DOHH2 (cell line): ENCODE measurements around the gene NOS3.

Source experiments
- H3F3A ChIP-seq: fragments of 200-600 bp; sonication (generic), shearing (Covaris generic); 2 replicates; pipeline ENCODE4 v1.6.0; 2016; ENCODE audit warnings: antibody characterized with exemption, mild to moderate bottlenecking; ENCODE audit not compliant: control insufficient read depth, insufficient read depth
- H3K27ac ChIP-seq: fragments of 200-600 bp; sonication (generic); 2 replicates; pipeline ENCODE4 v1.5.1; 2014; ENCODE audit warnings: low read depth, mild to moderate bottlenecking, low read length, moderate library complexity
- H3K27me3 ChIP-seq: fragments of 200-600 bp; sonication (generic); 2 replicates; pipeline ENCODE4 v1.6.1; 2014; ENCODE audit warnings: mild to moderate bottlenecking, low read length, mixed read lengths; ENCODE audit not compliant: control insufficient read depth
- H3K36me3 ChIP-seq: fragments of 200-600 bp; sonication (generic); 2 replicates; pipeline ENCODE4 v1.6.1; 2014; ENCODE audit warnings: mild to moderate bottlenecking, low read length, moderate library complexity, mixed read lengths; ENCODE audit not compliant: control insufficient read depth
- H3K4me1 ChIP-seq: fragments of 200-600 bp; sonication (generic); 2 replicates; pipeline ENCODE4 v1.6.1; 2014; ENCODE audit warnings: mild to moderate bottlenecking, low read length, mixed read lengths; ENCODE audit not compliant: control insufficient read depth
- H3K4me2 ChIP-seq: fragments of 200-600 bp; sonication (generic); 2 replicates; pipeline ENCODE4 v1.6.0; 2014; ENCODE audit warnings: mild to moderate bottlenecking, low read length, moderate library complexity
- H3K4me3 ChIP-seq: fragments of 200-600 bp; sonication (generic); 2 replicates; pipeline ENCODE4 v1.5.1; 2014; ENCODE audit warnings: mild to moderate bottlenecking, low read length, mixed read lengths
- H3K79me2 ChIP-seq: fragments of 200-600 bp; sonication (generic); 2 replicates; pipeline ENCODE4 v1.6.1; 2014; ENCODE audit warnings: mild to moderate bottlenecking, low read length, mixed read lengths; ENCODE audit not compliant: control insufficient read depth
- H3K9me2 ChIP-seq: fragments of 200-600 bp; sonication (generic); replicated peaks from 2 replicates; pipeline ENCODE4 v1.6.1; 2014; ENCODE audit warnings: mild to moderate bottlenecking, low read length, mixed read lengths; ENCODE audit not compliant: control insufficient read depth
- H3K9me3 ChIP-seq: fragments of 200-600 bp; sonication (generic); 2 replicates; pipeline ENCODE4 v1.6.1; 2014; ENCODE audit warnings: antibody characterized with exemption, low read length, mixed read lengths; ENCODE audit not compliant: control insufficient read depth, insufficient read depth
- H4K20me1 ChIP-seq: fragments of 200-600 bp; sonication (generic); 2 replicates; pipeline ENCODE4 v1.6.0; 2014; ENCODE audit warnings: low read depth, mild to moderate bottlenecking, antibody characterized with exemption, low read length, moderate library complexity; ENCODE audit not compliant: control insufficient read depth, insufficient read depth
- EZH2phosphoT487 ChIP-seq: fragments of 200-600 bp; sonication (generic); IDR thresholded peaks from 2 replicates; pipeline ENCODE4 v1.6.1; 2017; ENCODE audit warnings: borderline replicate concordance, mild to moderate bottlenecking, antibody characterized with exemption, low read length, moderate library complexity, mixed read lengths
- TF ChIP-seq, protein P1 (sequence below): fragments of 200-600 bp; sonication (generic); IDR thresholded peaks from one replicate; pipeline ENCODE4 v1.5.1; 2014; ENCODE audit warnings: antibody characterized with exemption, mild to moderate bottlenecking, low read depth, low read length; ENCODE audit not compliant: poor library complexity, severe bottlenecking

NOS3 gene

DNA sequence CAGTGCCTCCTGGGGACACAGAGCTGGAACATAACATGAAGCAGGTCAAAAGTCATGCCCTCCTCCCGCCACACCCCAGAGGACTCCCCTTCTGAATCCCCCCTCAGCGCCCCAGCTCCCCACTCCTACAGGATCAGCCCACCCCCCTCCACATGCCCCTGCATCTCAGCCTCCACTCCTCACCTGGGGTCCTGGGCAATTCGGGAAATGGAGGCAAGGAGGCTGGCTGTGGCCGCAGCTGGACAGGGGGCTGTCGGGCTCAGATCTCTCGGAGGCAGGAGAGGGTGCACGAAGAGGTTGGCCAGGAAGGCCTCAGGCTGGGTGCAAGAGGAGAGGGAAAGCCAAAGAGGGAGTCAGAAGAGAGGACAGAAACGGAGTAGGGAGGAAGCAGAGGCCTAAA lies 25.7 kb downstream of the NOS3 start:
- H3K9me2 ChIP-seq: no peaks in the 10 kb centered on the region
- H3K4me1 ChIP-seq: peaks cover 43% of the 10 kb centered on the region
- peaks cover 6% of the 10 kb centered on the region; the same call in 1 of the 2 replicates for H3F3A ChIP-seq
- no peak overlapping the region for H3K27ac ChIP-seq
- H3K79me2 ChIP-seq: no peaks in the 10 kb centered on the region
- no peaks in the 10 kb centered on the region for H3K36me3 ChIP-seq
- H4K20me1 ChIP-seq: no peaks in the 10 kb centered on the region
- no peak overlapping the region for H3K4me3 ChIP-seq
- peaks cover 19% of the 10 kb centered on the region for H3K27me3 ChIP-seq
- no peaks in the 10 kb centered on the region for H3K9me3 ChIP-seq
- no peak overlapping the region for H3K4me2 ChIP-seq
- TF ChIP-seq, protein P1, sequence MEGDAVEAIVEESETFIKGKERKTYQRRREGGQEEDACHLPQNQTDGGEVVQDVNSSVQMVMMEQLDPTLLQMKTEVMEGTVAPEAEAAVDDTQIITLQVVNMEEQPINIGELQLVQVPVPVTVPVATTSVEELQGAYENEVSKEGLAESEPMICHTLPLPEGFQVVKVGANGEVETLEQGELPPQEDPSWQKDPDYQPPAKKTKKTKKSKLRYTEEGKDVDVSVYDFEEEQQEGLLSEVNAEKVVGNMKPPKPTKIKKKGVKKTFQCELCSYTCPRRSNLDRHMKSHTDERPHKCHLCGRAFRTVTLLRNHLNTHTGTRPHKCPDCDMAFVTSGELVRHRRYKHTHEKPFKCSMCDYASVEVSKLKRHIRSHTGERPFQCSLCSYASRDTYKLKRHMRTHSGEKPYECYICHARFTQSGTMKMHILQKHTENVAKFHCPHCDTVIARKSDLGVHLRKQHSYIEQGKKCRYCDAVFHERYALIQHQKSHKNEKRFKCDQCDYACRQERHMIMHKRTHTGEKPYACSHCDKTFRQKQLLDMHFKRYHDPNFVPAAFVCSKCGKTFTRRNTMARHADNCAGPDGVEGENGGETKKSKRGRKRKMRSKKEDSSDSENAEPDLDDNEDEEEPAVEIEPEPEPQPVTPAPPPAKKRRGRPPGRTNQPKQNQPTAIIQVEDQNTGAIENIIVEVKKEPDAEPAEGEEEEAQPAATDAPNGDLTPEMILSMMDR: no peak
- TF ChIP-seq EZH2phosphoT487: no peak

DNA sequence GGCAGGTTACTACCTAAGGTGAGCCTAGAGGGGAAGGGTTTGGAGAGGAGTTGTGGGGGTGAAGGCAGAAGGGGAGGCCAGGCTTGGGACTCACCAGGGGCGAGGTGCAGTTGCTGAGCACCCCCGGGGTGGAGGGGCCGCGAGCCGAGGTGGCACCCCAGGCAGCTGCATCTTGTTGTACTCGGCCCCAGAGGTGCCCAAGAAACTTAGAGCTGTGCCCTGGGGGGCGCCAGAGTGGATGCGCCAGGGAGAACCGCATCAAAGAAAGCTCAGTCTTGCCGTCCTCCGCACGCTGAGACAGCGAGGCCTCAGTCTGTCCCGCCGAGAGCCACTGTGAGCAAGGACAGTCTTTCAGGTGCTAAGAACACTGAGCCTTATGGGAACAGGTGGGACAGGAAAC lies 26.1 kb downstream of the NOS3 start:
- H3K4me1 ChIP-seq: peaks cover 43% of the 10 kb centered on the region
- H3K27ac ChIP-seq: no peak overlapping the region
- peak overlapping the region; percentile 77 for H3K4me3 ChIP-seq
- H3K9me3 ChIP-seq: no peaks in the 10 kb centered on the region
- H3K79me2 ChIP-seq: no peaks in the 10 kb centered on the region
- TF ChIP-seq, protein P1: peak; percentile 39
- TF ChIP-seq EZH2phosphoT487: no peak
- H4K20me1 ChIP-seq: no peaks in the 10 kb centered on the region
- H3K9me2 ChIP-seq: no peaks in the 10 kb centered on the region
- H3K4me2 ChIP-seq: peak overlapping the region; percentile 90
- no peaks in the 10 kb centered on the region for H3K36me3 ChIP-seq
- H3F3A ChIP-seq: peaks cover 3% of the 10 kb centered on the region; the same call in 1 of the 2 replicates
- H3K27me3 ChIP-seq: peaks cover 21% of the 10 kb centered on the region

DNA sequence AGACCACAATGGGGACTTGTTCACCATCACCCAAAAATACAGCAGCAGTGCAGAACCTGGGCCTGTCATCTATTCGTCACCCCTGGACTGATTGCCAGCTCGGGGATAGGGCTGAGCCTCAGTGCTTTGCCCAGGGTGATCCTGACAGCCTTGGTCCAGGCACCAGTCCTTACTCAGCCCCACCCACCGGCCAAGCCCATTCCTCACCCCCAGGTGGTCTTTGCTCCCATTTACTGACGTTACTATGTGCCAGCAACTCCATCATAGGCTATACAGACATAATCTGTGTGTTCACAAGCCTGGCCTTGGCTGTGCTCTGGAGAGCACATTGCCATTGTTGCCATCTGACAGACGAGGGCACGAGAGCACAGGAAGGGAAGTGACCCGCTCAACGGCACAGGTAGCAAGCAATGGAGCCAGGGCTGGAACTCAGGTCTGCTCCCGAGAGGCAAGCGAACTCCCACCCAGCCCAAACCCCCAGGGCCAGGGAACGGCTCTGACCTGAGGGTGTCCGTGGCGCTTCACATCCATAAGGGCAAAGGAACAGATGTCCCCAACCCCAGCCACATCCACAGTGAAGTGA lies 26.6 kb downstream of the NOS3 start:
- Histone ChIP-seq H3K27ac (no peak overlapping the region), H3K4me2 (peak overlapping the region; percentile 90), H3K9me2 (no peaks in the 10 kb centered on the region), H3K27me3 (peaks cover 23% of the 10 kb centered on the region), H3K9me3 (no peaks in the 10 kb centered on the region), H3K36me3 (no peaks in the 10 kb centered on the region), H3K4me3 (peak overlapping the region; percentile 77), H3F3A (no peaks in the 10 kb centered on the region), H3K79me2 (no peaks in the 10 kb centered on the region), H3K4me1 (peaks cover 43% of the 10 kb centered on the region), H4K20me1 (no peaks in the 10 kb centered on the region)
- no peak for TF ChIP-seq EZH2phosphoT487
- TF ChIP-seq, protein P1: no peak
